OCI-LY1 (cell line): ENCODE measurements around the gene RAB40A.

ENCODE experiments used
- H2AFZ ChIP-seq: fragments of 200-600 bp; sonication (generic), shearing (Covaris generic); 2 replicates; pipeline ENCODE4 v1.6.0; 2014; ENCODE audit warnings: antibody characterized with exemption, mild to moderate bottlenecking, low read length
- H3F3A ChIP-seq: fragments of 200-600 bp; sonication (generic), shearing (Covaris generic); 2 replicates; pipeline ENCODE4 v1.6.0; 2014; ENCODE audit warnings: mild to moderate bottlenecking, antibody characterized with exemption, low read length, moderate library complexity; ENCODE audit not compliant: insufficient read depth
- H3K27ac ChIP-seq: fragments of 200-600 bp; sonication (generic); 2 replicates; pipeline ENCODE4 v1.5.1; 2014; ENCODE audit warnings: low read length, mixed run types, mild to moderate bottlenecking, low read depth; ENCODE audit not compliant: poor library complexity, severe bottlenecking
- H3K27me3 ChIP-seq: fragments of 200-600 bp; sonication (generic); 2 replicates; pipeline ENCODE4 v1.6.0; 2014; ENCODE audit warnings: antibody characterized with exemption, mild to moderate bottlenecking, low read length, moderate library complexity; ENCODE audit not compliant: insufficient read depth
- H3K36me3 ChIP-seq: fragments of 200-600 bp; sonication (generic); 2 replicates; pipeline ENCODE4 v1.6.1; 2014; ENCODE audit warnings: mild to moderate bottlenecking, antibody characterized with exemption, low read length, moderate library complexity, mixed read lengths; ENCODE audit not compliant: insufficient read depth
- H3K4me1 ChIP-seq: fragments of 200-600 bp; sonication (generic); 2 replicates; pipeline ENCODE4 v1.5.1; 2014; ENCODE audit warnings: mild to moderate bottlenecking, low read length, moderate library complexity; ENCODE audit not compliant: insufficient read depth, severe bottlenecking
- H3K4me2 ChIP-seq: fragments of 200-600 bp; sonication (generic), shearing (Covaris generic); 2 replicates; pipeline ENCODE4 v1.6.1; 2014; ENCODE audit warnings: low read length
- H3K4me3 ChIP-seq: fragments of 200-600 bp; sonication (generic); 2 replicates; pipeline ENCODE4 v1.5.1; 2014; ENCODE audit warnings: low read length, low read depth, mild to moderate bottlenecking, mixed read lengths; ENCODE audit not compliant: poor library complexity, severe bottlenecking
- H3K79me2 ChIP-seq: fragments of 200-600 bp; shearing (Covaris generic); 2 replicates; pipeline ENCODE4 v1.6.1; 2016; ENCODE audit warnings: mixed run types, low read length, mixed read lengths; ENCODE audit not compliant: insufficient read depth
- H3K9ac ChIP-seq: fragments of 200-600 bp; sonication (generic), shearing (Covaris generic); 2 replicates; pipeline ENCODE4 v1.6.1; 2014; ENCODE audit warnings: mild to moderate bottlenecking, low read length, mixed read lengths
- H3K9me2 ChIP-seq: fragments of 200-600 bp; sonication (generic), shearing (Covaris generic); 2 replicates; pipeline ENCODE4 v1.6.1; 2014; ENCODE audit warnings: low read depth, mild to moderate bottlenecking, low read length, mixed read lengths
- H3K9me3 ChIP-seq: fragments of 200-600 bp; shearing (Covaris generic); 2 replicates; pipeline ENCODE4 v1.6.1; 2014; ENCODE audit warnings: low read length, mixed read lengths
- H4K20me1 ChIP-seq: fragments of 200-600 bp; sonication (generic), shearing (Covaris generic); 2 replicates; pipeline ENCODE4 v1.6.0; 2016; ENCODE audit warnings: mild to moderate bottlenecking, low read length; ENCODE audit not compliant: insufficient read depth
- CTCF ChIP-seq: fragments of 200-600 bp; sonication (generic), shearing (Covaris generic); IDR thresholded peaks from 2 replicates; pipeline ENCODE4 v1.5.1; 2017; ENCODE audit warnings: mild to moderate bottlenecking, antibody characterized with exemption, low read length, moderate library complexity, mixed read lengths
- EZH2 ChIP-seq: fragments of 200-600 bp; sonication (generic), shearing (Covaris generic); IDR thresholded peaks from 2 replicates; pipeline ENCODE4 v1.8.0; 2017; ENCODE audit warnings: borderline replicate concordance, mixed run types, mild to moderate bottlenecking, antibody characterized with exemption, low read length, moderate library complexity, mixed read lengths

The RAB40A gene

GRCh38 chrX:103488332-103488731 is 31.0 kb downstream of the RAB40A start:
- no peak overlapping the region for H3K9ac ChIP-seq
- H3K9me3 ChIP-seq = no peaks in the 10 kb centered on the region
- H3K4me3 ChIP-seq = no peak overlapping the region
- no peaks in the 10 kb centered on the region for H3K36me3 ChIP-seq
- no peaks in the 10 kb centered on the region for H3K4me1 ChIP-seq
- no peak overlapping the region for H3K27ac ChIP-seq
- H3K4me2 ChIP-seq = no peak overlapping the region
- H3K27me3 ChIP-seq = no peaks in the 10 kb centered on the region
- H3F3A ChIP-seq = no peaks in the 10 kb centered on the region
- no peaks in the 10 kb centered on the region for H4K20me1 ChIP-seq
- H3K79me2 ChIP-seq = no peaks in the 10 kb centered on the region
- no peaks in the 10 kb centered on the region for H3K9me2 ChIP-seq
- no peak overlapping the region for H2AFZ ChIP-seq
- no peak for TF ChIP-seq EZH2
- TF ChIP-seq CTCF = no peak

- H3K36me3 ChIP-seq = no peaks in the 10 kb centered on the region
- H3K27ac ChIP-seq = no peak overlapping the region
- no peak overlapping the region for H3K4me2 ChIP-seq
- H3K79me2 ChIP-seq = no peaks in the 10 kb centered on the region
- H2AFZ ChIP-seq = no peak overlapping the region
- no peak overlapping the region for H3K9ac ChIP-seq
- H3K4me3 ChIP-seq = no peak overlapping the region
- no peaks in the 10 kb centered on the region for H4K20me1 ChIP-seq
- no peaks in the 10 kb centered on the region for H3K9me2 ChIP-seq
- H3K9me3 ChIP-seq = no peaks in the 10 kb centered on the region
- H3F3A ChIP-seq = no peaks in the 10 kb centered on the region
- no peaks in the 10 kb centered on the region for H3K27me3 ChIP-seq
- no peaks in the 10 kb centered on the region for H3K4me1 ChIP-seq
- TF ChIP-seq CTCF = no peak
- no peak for TF ChIP-seq EZH2
Measured at GRCh38 chrX:103483720-103484119, 35.6 kb downstream of the RAB40A start.

GRCh38 chrX:103480526-103480925 is 38.8 kb downstream of the RAB40A start:
- no peaks in the 10 kb centered on the region for H4K20me1 ChIP-seq
- no peaks in the 10 kb centered on the region for H3K27me3 ChIP-seq
- no peak for TF ChIP-seq CTCF
- no peak for TF ChIP-seq EZH2
- no peaks in the 10 kb centered on the region for H3K9me2 ChIP-seq
- no peaks in the 10 kb centered on the region for H3K79me2 ChIP-seq
- H3K36me3 ChIP-seq = no peaks in the 10 kb centered on the region
- H3K9me3 ChIP-seq = no peaks in the 10 kb centered on the region
- H3K9ac ChIP-seq = no peak overlapping the region
- H2AFZ ChIP-seq = no peak overlapping the region
- H3K27ac ChIP-seq = no peak overlapping the region
- no peak overlapping the region for H3K4me3 ChIP-seq
- H3K4me1 ChIP-seq = no peaks in the 10 kb centered on the region
- no peak overlapping the region for H3K4me2 ChIP-seq
- H3F3A ChIP-seq = no peaks in the 10 kb centered on the region
